ENCODE measurements around the gene CXXC5. TPM values are rescaled to one million over a fixed set of nuclear protein-coding genes. Genes with fewer than 3 reads are reported as not detected.

The CXXC5 gene
- total and polyA plus RNA-seq, 9 of the 15 experiments (the other 6 are each of a cell fraction or from before 2014, with no cell fraction given), result 1.9 to 123 (median 45.8) TPM

GRCh38 chr5:139660923-139661814 is 13.0 kb downstream of the CXXC5 start (continued):
- no peak for TF ChIP-seq HINFP (tag; conservative IDR thresholded peaks at IDR 0.05; ENCODE audit: low read depth)
- TF ChIP-seq TFAM (CRISPR knock-in tag; conservative IDR thresholded peaks at IDR 0.05), result no peak
- no peak; the same call in 1 of the 2 replicates for TF ChIP-seq ZNF695 (CRISPR knock-in tag; IDR thresholded peaks at IDR 0.05)
- TF ChIP-seq, protein P1, sequence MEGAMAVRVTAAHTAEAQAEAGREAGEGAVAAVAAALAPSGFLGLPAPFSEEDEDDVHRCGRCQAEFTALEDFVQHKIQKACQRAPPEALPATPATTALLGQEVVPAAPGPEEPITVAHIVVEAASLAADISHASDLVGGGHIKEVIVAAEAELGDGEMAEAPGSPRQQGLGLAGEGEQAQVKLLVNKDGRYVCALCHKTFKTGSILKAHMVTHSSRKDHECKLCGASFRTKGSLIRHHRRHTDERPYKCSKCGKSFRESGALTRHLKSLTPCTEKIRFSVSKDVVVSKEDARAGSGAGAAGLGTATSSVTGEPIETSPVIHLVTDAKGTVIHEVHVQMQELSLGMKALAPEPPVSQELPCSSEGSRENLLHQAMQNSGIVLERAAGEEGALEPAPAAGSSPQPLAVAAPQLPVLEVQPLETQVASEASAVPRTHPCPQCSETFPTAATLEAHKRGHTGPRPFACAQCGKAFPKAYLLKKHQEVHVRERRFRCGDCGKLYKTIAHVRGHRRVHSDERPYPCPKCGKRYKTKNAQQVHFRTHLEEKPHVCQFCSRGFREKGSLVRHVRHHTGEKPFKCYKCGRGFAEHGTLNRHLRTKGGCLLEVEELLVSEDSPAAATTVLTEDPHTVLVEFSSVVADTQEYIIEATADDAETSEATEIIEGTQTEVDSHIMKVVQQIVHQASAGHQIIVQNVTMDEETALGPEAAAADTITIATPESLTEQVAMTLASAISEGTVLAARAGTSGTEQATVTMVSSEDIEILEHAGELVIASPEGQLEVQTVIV (CRISPR knock-in tag; IDR thresholded peaks at IDR 0.05; ENCODE audit: borderline replicate concordance), result no peak
- no peak for TF ChIP-seq ZFP36 (IDR thresholded peaks at IDR 0.05; ENCODE audit: low read depth, low read length, partially characterized antibody)
- no peak for TF ChIP-seq KHSRP (IDR thresholded peaks at IDR 0.05)
- peak; percentile 2; the same call in 1 of the 2 replicates for TF ChIP-seq ZNF764 (CRISPR knock-in tag; IDR thresholded peaks at IDR 0.05; ENCODE audit: low read depth)
- TF ChIP-seq ARID3B (CRISPR knock-in tag; IDR thresholded peaks at IDR 0.05; ENCODE audit: borderline replicate concordance), result no peak
- peak; percentile 40 to 74; a peak in 2 of 4 replicates for TF ChIP-seq RCOR1 (IDR thresholded peaks at IDR 0.05; ENCODE audit: borderline replicate concordance in 1 of 2, low read depth in 2 of 2, low read length in 2 of 2)
- no peak for TF ChIP-seq ZNF280B (CRISPR knock-in tag; IDR thresholded peaks at IDR 0.05)
- peak; percentile 69; the same call in 1 of the 2 replicates for TF ChIP-seq BCOR (IDR thresholded peaks at IDR 0.05)
- no peak; a peak in 1 of 4 replicates for TF ChIP-seq CSDE1 (IDR thresholded peaks at IDR 0.05)
- no peak for TF ChIP-seq RFX5 (IDR thresholded peaks at IDR 0.05; ENCODE audit: low read depth, low read length)
- TF ChIP-seq ARHGAP35 (IDR thresholded peaks at IDR 0.05; ENCODE audit: partially characterized antibody), result no peak
- no peak for TF ChIP-seq PCBP2 (IDR thresholded peaks at IDR 0.05; ENCODE audit: low read depth, low read length, poor library complexity, severe bottlenecking)
- TF ChIP-seq SOX6 (IDR thresholded peaks at IDR 0.05), result peak; percentile 58; the same call in 1 of the 2 replicates
- no peak for TF ChIP-seq ZNF174 (CRISPR knock-in tag; IDR thresholded peaks at IDR 0.05)
- TF ChIP-seq DACH1 (IDR thresholded peaks at IDR 0.05; ENCODE audit: partially characterized antibody), result peak; percentile 28
- TF ChIP-seq POLR2B (IDR thresholded peaks at IDR 0.05; ENCODE audit: low read depth, partially characterized antibody), result no peak
- TF ChIP-seq ZNF24 (IDR thresholded peaks at IDR 0.05), result peak; percentile 31; the same call in 1 of the 2 replicates

Data from K562 (cell line).